GM18508 (cell line): ENCODE results near the gene MGST1.

Experiments
- ATAC-seq: cut with Tn5 transposase; IDR thresholded peaks from one replicate; pipeline ENCODE4 v1.9.1; 2021; ENCODE audit warnings: moderate number of reproducible peaks; ENCODE audit not compliant: insufficient read depth, unreplicated experiment

MGST1 gene, protein sequence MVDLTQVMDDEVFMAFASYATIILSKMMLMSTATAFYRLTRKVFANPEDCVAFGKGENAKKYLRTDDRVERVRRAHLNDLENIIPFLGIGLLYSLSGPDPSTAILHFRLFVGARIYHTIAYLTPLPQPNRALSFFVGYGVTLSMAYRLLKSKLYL

DNA sequence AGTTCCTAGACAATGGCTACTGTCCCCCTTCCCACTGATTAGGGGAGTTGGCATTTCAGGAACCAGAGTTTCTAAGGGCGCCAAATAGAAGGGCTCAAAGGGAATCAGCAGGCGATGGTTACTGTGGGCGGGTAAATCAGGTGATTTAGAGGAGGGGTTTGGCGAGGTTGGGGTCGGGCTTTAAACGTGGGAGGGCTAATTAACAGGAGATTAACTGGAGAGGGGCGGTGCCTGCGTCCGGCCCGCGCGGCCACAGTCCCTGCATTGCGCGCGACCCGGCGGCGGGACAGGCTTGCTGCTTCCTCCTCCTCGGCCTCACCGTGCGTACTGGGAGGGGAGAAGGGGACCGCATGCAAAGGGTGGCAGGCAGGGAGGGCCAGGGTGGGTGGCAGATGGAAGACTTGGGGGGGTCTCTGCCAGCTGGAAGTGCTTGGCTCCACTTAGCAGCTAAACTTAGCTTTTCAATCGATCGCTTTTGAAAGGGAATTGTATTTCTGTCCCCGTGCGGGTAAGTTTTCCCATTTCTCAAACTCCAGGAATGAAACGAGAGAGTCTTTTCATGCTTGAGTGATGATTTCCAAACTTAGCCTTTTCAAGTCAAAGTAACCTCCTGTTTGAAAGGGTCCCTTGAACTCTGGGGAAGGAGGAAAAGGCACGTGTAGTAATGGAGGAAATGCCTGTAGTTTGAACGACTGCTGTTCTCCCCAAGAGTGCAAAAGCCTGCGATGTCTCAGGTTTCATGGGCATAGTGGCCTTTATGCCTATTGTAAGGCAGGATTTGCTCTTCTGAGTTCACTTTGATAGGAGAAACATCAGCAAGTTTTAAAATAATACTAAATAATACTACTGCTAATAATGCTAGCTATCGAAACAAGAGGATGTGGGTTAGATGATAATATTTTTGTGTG is at the start of gene MGST1:
MGST1 (plus strand) TSS at position 255 of the 908 bp plus-strand sequence. CDS start 6,608 bp downstream, outside the sequence.
- ATAC-seq, result no peak

DNA sequence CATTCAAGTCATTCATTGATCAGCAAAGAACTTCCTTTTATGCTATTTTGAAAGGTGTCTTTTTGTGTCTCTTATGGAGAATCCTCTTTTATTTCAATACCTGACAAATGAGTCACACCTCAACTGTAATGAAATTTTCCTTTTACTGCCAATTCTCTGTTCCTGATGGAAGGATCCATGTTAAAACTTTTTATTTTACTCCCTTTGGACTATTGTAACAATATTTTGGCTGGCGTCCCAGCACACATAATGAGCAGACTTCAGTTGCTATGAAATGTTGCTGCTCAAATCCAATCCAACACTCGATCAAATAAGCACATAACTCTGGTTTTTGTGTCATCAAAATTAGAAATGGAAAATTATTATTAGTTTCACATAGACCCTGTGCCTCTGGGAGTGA is 48.0 kb upstream of the MGST1 start:
- no peak for ATAC-seq

DNA sequence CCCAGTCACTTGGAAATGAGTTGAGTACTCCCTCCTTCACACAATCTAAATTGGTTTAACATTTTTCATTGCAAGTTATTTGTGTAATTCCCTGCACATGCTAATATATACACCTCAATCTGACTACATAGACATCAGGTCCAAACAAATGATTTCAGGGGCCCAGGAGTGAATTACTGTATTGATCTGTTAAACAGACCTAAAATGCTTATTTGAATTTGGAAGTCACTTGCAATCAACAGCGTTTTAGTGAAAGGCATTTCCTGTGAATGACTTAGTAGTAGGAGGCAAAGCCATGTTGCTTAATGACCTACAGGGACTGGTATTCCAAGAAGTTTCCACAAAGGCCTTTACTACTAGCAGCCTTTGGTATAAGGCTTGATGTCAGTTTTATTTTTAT is 47.3 kb upstream of the MGST1 start:
- no peak for ATAC-seq

DNA sequence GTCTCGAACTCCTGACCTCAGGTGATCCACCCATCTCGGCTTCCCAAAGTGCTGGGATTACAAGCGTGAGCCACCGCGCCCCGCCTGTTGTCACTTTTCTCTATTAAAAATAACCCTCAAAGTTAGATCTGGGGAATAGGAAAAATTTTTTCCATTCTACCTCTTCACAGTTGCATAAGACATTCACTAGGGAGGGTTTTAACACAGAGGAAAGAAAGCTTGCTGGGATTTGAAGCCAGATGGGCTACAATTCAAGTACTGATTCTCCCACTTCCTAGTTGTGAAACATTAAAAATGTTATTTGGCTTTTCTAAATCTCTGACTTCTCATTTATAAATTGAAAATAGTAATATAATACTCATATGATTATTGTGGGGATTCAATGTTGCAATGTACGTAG is 46.7 kb upstream of the MGST1 start:
- ATAC-seq, result no peak

DNA sequence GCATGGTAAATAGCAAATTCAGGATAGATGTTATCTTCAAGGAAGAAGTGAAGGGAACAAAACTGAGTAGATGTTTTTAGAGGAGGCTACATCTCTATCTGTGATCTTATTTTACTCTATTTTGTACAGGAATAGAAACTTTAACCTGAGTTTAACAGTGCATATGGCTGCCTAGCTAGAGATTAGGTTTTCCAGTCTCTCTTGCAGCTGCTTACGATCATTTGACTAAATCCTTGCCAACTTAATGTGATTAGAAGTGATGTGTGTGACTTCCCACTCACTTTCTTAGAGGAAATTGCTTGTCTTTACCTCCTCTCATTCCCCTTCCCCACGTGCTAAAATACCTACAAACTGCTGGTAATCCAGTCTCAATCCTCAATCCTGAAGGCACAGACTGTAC is 43.5 kb upstream of the MGST1 start:
- ATAC-seq, result no peak

DNA sequence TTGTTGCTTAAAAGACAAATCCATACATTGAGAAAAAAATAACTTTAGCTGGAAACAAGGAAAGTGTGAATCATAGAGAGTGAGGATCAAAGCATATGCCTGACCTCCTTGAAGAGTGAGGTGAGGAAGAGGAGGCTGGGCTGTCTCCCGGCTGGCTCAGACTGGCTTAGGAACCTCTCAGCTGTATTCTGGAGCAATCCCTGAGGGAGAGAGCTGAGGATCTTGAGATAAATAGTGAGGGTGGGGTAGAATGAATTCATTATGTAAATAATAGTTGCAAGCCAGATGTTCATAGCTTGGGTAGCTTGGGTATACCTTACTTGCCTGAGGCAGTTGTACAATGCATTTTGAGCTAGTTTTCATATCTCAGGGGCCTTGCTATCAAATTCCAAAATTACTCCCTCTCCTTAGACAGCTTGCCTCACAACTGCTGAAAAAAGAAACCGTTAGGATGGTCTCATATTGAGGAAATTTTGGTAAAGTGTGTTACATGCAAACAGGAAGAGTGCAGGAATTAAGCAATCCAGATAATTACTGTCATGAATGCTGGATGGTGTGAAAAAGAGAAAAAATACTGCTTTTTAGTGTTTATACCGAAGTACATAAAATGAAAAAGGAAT is 39.5 kb upstream of the MGST1 start:
- no peak for ATAC-seq

DNA sequence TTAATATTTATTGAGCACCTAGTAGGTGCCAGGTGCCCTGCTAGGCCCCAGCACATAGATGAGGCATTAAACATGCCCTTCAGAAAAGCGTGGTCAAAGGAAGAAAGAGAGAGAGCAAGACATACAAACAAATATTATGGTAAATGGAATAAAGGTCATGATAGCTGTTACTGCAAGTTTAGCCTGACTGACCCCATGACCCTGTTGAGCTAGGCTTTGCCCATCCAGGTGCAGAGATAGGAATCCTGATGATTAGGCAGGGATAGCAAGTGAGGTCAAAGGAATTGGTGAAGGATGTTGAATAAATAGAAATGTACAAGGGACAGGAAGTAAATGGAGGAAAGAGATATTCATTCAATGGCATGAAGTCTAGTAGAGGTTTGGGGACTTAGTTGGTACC is 36.5 kb upstream of the MGST1 start:
- ATAC-seq, result no peak

DNA sequence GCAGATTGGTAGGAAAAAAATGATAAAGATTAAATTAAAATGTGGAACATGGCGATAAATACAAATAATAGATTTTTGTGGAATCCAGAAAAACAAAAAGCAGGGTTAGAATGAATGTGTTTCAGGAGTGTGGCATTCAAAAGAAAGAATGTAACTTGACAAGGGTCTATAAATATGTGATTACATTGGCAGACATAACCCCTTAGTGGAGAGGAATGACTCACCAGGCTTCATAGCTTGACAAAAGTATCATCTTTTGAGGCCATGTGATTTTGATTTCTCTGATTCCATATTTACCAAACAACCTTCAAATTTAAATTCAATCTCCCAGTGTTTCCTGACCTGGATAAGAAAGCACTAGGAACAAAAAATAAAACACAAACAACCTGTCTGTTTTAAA is 24.4 kb upstream of the MGST1 start:
- no peak for ATAC-seq

DNA sequence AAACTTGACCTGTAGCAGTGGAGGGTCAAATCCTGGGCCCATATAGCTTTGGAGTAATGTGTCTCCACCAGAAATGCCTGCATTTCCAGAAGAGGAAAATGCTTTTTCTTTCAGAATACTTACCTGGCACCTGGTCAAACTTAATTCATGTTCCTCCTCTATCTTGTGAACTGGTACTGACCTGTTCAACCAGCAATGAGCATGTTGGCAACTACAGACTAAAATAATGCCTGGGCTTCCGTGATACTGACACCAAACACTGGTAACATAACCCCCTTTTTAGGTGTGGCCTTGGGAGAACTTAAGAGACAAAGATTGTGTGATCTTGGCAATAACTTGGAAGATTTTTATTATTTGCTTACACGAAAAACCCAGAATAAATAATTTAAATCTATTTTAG is 23.8 kb upstream of the MGST1 start:
- no peak for ATAC-seq

DNA sequence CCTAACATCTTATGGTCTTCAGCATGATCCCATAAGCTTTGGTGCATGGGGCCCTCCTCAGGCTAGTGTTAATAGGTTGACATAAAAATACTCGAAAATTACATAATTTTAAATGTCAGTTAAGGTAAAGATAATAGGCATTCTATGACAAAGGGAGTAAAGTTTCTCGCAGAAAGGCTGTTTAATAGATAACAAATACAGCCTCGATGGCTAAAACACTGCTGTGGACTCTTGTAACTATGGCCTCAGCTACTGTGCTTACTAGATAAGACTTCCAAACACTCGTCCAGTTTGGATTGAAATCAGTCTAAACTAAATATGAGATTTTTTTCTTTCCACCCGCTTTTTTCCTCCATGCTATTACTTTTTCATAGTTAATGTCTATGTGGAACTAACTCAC is 23.2 kb upstream of the MGST1 start:
- no peak for ATAC-seq

DNA sequence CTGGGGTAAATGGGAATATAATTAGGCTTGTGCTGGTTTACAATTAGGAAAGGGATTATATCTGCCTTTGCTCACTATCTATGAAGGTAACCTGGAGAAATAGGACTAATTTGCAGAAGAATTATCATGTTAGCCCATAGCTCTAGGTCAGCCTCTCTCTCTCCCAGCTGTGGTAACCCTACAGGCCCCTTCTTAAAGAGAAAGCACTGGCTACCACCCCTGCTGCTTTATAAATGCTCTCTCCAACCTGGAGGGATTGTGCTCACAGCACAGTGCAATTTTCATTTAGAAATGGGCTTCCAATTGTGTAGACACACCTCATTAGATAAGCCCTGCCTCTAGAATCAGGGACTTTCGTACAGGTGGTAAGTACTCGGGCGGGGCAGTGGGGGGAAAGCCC is 22.7 kb upstream of the MGST1 start:
- no peak for ATAC-seq

DNA sequence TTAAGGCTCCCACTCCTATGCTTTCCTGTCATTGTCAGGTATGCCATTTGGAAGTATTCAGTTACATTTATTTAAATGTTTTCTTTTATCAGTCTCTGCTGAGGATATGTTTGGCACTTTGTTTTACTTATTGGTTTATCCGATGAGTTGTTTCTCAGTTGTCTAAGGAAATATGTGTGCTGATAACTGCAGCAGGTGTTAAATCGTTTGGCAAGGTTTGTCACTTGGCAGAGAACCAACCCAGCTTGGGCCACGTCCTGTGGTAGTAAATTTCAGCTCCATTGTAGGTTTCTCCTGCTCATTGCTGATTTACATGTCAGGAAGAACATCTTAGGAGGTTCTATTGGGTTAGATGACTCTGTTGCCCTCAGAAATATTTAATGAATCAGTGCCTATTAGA is 22.0 kb upstream of the MGST1 start:
- no peak for ATAC-seq

DNA sequence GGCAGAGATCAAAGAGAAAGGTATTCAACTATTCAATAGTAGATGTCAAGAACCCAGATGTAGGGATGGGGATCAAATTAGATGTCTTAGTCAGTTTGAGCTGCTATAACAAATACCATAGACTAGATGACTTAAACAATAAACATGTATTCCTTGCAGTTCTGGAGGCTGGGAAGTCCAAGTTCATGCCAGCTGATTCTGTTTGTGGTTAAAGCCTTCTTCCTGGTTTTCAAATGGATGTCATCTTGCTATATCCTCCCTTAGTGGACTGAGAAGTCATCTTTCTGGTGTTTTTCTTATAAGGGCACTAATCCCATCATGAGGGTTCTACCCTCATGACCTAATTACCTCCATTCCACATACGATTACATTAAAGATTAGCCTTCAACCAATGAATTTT is 19.5 kb upstream of the MGST1 start:
- no peak for ATAC-seq

DNA sequence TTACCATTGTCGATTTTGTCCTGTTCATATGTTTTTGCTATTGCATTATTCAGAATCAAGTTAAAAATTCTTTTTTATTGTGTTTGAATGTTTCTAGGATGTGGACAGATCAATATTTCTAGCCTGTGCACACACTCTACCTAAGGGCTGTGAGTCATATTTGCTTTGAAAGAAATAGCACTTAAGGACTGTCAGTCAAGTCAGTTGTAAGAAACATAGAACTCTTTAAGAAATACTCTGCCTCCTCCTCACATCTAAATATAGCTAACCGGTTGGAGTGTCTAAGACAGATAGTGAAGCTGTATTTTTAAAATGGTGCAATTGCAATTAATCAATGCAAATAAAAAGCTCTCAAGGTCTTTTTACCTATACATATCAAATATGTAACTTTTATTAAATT is 17.9 kb upstream of the MGST1 start:
- no peak for ATAC-seq

DNA sequence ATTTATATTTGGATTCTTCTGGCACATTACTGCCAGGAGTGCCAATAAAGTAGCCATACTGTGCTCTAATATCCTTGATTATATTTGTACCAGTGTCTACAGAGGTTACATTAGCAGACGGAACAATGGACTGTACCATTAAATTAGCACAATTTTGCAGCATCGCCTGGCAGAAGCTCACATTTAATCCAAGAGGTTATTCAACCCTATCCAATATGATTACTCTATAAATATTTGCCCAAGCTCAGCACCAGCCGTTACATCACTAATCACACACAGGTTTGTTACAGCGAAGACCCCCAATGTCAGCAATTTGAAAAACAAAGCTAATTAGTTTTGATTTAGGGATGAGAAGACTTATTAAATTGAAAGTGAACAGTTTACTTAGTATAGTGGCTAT is 16.9 kb upstream of the MGST1 start:
- ATAC-seq, result no peak

DNA sequence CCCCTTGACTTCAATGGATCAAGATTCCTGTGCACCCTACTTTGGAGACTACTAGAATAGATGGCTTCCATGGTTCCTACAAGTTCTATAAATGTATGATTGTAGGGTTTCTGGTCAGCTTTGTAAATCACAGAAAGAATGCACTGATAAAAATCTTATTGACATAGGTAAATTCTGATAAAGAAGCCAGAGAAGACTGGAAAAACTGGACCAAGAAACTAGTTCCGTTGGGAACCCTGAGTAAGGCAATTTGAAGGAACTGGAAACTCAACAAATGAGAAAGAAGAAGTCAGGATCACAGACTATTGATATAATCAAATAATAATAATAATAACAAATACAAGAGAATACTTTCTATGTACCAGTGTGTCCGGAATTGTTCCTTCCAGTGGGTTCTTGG is 15.4 kb upstream of the MGST1 start:
- ATAC-seq, result no peak

DNA sequence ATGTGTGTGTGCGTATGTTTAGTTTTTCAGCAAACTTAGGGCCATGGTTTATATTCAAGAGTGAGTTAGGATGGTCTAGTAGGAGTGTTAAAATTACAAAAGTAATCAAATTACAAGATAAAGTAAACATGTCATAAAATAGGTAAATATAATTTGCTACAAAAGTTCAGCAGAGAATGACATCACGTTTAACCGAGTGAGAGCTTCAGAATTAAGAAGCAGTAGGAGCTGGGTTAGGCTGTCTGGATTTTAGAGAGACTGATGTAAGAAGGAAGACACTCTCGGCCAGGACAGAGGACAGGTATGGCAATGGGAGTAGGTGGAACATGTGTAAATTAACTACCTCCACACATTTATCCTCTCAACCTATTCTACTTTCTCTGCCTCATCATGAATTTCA is 11.6 kb upstream of the MGST1 start:
- no peak for ATAC-seq

DNA sequence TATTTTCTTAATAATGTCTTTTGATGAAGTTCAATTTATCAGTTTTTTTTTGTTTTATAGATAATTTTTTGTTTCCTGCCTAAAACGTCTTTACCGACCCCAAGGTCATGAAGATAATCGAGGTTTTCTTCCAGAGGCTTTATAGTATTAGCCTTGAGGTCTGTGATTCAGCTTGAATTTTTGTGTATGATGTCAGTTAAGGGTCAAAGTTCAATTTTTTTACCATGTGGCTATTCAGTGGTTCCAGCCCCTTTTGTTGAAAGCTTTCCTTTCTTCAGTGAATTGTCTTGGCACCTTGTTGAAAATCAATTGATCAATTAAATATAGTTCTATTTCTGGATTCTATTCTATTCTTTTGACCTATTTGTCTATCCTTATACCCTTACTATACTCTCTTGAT is 3.2 kb upstream of the MGST1 start:
- ATAC-seq, result no peak

DNA sequence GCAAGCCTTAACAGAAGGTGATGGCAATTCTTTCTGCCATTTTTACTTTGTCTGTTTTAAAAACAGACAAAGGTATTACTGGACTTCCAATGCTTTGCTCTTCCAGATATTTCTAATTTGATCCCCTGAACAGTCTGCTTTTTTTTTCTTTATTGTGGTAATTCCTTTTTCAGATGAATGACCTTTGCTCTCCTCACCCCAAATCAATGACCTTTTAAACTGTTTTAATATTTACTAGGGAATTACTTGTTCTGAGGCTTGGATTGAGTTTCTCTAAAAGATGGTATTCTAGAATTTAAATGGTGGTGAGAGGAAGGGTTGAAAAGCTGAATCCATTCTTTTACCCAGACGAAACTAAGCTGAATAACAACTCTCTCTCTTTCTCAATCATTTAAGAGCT is 2.3 kb upstream of the MGST1 start:
- no peak for ATAC-seq

DNA sequence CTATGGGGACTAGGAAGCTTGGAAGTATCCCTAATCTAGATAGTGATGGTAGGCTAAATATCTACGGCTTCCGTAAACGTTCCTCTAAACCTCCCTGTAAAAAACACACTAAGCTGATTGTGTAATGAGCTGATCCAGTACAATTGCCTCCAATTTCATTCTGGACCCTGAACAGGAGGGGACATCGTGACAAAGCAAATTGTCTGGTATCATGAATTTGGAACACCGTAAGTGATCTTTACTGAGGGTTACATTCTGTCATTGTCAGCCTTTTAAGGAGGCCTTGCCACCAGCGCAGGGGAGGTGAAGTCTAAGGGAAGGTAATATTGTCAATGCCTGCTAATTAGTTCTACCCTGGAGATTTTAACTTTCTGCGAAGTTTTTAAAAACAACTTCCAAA is 487 bp upstream of the MGST1 start:
- ATAC-seq, result no peak

DNA sequence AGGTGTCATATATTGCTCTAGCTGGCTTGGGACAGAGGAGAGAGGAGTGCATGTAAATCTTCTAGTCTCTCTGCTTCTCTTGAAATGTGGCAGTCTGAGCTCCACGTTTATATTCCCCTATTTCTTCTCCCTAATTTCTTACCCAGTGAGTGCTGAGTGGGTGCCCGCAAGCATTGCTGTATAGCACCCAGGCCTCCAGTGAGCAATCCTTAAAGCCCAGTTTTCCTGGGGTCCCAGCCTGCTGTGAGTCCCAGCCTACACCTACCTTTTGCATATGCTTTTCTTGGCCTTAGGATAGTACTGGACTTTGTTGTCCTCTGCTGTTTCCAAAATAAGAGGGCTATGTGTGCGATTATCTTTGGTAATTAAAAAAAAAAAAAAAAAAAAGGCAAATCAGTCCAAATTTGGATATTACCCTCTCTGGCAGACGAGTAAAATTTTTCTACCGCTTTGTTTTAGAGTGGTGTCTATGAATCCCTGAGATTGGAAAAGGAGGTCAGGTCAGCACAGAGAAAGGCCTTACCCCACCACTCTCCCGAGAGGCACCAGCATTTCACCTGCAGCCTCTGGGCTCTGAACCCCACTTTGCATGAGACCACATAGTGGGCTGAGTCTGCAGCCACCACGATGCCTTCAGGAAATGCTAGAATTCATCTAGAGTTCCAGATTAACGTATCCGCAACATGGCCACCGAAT is 1.1 kb downstream of the MGST1 start:
- no peak for ATAC-seq
